ENCODE data around the gene BMP6.

DNA sequence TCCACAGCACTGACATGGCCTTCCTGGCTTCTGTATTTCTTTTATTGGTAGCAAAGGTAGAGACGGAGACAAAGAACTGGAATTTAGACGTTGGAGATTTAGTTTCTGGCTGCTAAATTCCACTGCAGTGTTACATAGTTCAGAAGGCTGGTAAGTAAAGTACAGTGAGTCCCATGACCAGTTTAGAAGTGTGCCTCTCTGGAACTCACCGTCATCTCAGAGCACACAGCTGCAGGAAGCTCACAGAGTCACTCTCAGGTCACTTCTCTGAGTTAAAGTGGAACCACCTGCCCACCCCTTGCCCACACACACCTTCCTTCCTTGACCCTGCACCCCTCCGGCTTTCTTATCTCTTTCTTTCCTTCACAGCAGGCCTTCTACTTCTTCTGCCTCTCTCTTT is 19.6 kb upstream of the BMP6 start:
- TF ChIP-seq EZH2 (IDR thresholded peaks at IDR 0.05; ENCODE audit: insufficient read depth, poor library complexity, severe bottlenecking) (no peak), EZH2phosphoT487 (IDR thresholded peaks at IDR 0.05; ENCODE audit: insufficient read depth, low read depth) (no peak)
